ENCODE results near the gene TAF8.
A peak's percentile ranks its signal among the peaks of the same experiment; 100 is the strongest.

Gene TAF8

GRCh38 chr6:42100029-42100901, 49.9 kb downstream of the TAF8 start:
- no peak for DNase-seq

GRCh38 chr6:42101186-42101657, 50.9 kb downstream of the TAF8 start:
- DNase-seq, result no peak

GRCh38 chr6:42103216-42103615, 52.9 kb downstream of the TAF8 start:
- DNase-seq, result no peak

- no peak for DNase-seq
Observed at GRCh38 chr6:42103753-42104094, 53.4 kb downstream of the TAF8 start.

- peak; percentile 80 to 84 for DNase-seq
Observed at GRCh38 chr6:42104095-42104803, 53.9 kb downstream of the TAF8 start.

GRCh38 chr6:42104804-42105125, 54.4 kb downstream of the TAF8 start:
- DNase-seq, result peak; percentile 33 to 52

GRCh38 chr6:42105156-42105648, 54.9 kb downstream of the TAF8 start:
- DNase-seq, result no peak

GRCh38 chr6:42105709-42106108, 55.4 kb downstream of the TAF8 start:
- DNase-seq, result no peak

GRCh38 chr6:42106112-42107023, 56.0 kb downstream of the TAF8 start:
- DNase-seq, result no peak

- no peak for DNase-seq
Observed at GRCh38 chr6:42108071-42108470, 57.7 kb downstream of the TAF8 start.

- no peak for DNase-seq
Observed at GRCh38 chr6:42110683-42111082, 60.4 kb downstream of the TAF8 start.

GRCh38 chr6:42112351-42112750, 62.0 kb downstream of the TAF8 start:
- no peak for DNase-seq

- no peak for DNase-seq
Observed at GRCh38 chr6:42113936-42114636, 63.8 kb downstream of the TAF8 start.

- no peak for DNase-seq
Observed at GRCh38 chr6:42117843-42118161, 67.5 kb downstream of the TAF8 start.

GRCh38 chr6:42118162-42119001, 68.1 kb downstream of the TAF8 start:
- DNase-seq, result no peak

- no peak for DNase-seq
Observed at GRCh38 chr6:42120895-42121865, 70.9 kb downstream of the TAF8 start.

GRCh38 chr6:42123379-42124103, 73.2 kb downstream of the TAF8 start:
- no peak for DNase-seq

- DNase-seq, result no peak
Observed at GRCh38 chr6:42124223-42124836, 74.0 kb downstream of the TAF8 start.

GRCh38 chr6:42125231-42125630, 74.9 kb downstream of the TAF8 start:
- no peak for DNase-seq
